Osteocyte (in vitro differentiated cells): ENCODE data around the gene GOLGA6L25. TPM values are rescaled to one million over a fixed set of nuclear protein-coding genes. Genes with fewer than 3 reads are reported as not detected.
"Not testable (repeated sequence)": the region's sequence is repeated elsewhere in the genome, so short reads cannot be mapped to it uniquely, and the experiment has no call there.

ENCODE experiments used
- DNase-seq: peaks from one replicate; pipeline ENCODE4 v3.0.0; 2021; ENCODE audit warnings: mixed read lengths; ENCODE audit not compliant: unreplicated experiment; ENCODE audit errors: extremely low spot score
- H3K27ac Mint-ChIP-seq: one replicate; pipeline ENCODE4 v1.8.0; 2021; ENCODE audit warnings: mild to moderate bottlenecking, mixed read lengths; ENCODE audit not compliant: unreplicated experiment
- H3K27me3 Mint-ChIP-seq: one replicate; pipeline ENCODE4 v1.8.0; 2021; ENCODE audit warnings: mixed read lengths; ENCODE audit not compliant: unreplicated experiment
- H3K36me3 Mint-ChIP-seq: one replicate; pipeline ENCODE4 v1.8.0; 2021; ENCODE audit warnings: mixed read lengths; ENCODE audit not compliant: unreplicated experiment
- H3K4me1 Mint-ChIP-seq: one replicate; pipeline ENCODE4 v1.8.0; 2021; ENCODE audit warnings: mixed read lengths; ENCODE audit not compliant: unreplicated experiment
- H3K4me3 Mint-ChIP-seq: one replicate; pipeline ENCODE4 v1.8.0; 2021; ENCODE audit warnings: mild to moderate bottlenecking, moderate library complexity, mixed read lengths; ENCODE audit not compliant: unreplicated experiment
- H3K9me3 Mint-ChIP-seq: one replicate; pipeline ENCODE4 v1.8.0; 2021; ENCODE audit warnings: mixed read lengths; ENCODE audit not compliant: unreplicated experiment
- long read RNA-seq: library from polyadenylated mRNA; unstranded; transcript quantifications from one replicate; pipeline ENCODE4 v2.0.0, GENCODE V29; 2021
- total RNA-seq: library from RNA; stranded (reverse); gene quantifications from 2 replicates; pipeline ENCODE4 v1.2.1, GENCODE V29; 2021

Gene GOLGA6L25, protein sequence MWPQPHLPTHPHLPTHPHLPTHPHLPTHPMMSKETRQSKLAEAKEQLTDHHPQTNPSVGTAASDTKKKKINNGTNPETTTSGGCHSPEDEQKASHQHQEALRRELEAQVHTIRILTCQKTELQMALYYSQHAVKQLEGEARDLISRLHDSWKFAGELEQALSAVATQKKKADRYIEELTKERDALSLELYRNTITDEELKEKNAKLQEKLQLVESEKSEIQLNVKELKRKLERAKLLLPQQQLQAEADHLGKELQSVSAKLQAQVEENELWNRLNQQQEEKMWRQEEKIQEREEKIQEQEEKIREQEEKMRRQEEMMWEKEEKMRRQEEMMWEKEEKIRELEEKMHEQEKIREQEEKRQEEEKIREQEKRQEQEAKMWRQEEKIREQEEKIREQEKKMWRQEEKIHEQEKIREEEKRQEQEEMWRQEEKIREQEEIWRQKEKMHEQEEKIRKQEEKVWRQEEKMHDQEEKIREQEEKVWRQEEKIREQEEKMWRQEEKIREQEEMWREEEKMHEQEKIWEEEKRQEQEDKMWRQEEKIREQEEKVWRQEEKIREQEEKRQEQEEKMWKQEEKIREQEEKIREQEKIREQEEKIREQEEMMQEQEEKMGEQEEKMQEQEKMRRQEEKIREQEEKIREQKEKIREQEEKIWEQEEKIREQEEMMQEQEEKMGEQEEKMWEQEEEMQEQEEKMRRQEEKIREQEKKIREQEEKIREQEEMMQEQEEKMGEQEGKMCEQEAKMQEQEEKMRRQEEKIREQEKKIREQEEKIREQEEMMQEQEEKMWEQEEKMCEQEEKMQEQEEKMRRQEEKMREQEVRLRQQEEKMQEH
- total RNA-seq, result not detected in 2 replicates
- long read RNA-seq, result 0 reads

DNA sequence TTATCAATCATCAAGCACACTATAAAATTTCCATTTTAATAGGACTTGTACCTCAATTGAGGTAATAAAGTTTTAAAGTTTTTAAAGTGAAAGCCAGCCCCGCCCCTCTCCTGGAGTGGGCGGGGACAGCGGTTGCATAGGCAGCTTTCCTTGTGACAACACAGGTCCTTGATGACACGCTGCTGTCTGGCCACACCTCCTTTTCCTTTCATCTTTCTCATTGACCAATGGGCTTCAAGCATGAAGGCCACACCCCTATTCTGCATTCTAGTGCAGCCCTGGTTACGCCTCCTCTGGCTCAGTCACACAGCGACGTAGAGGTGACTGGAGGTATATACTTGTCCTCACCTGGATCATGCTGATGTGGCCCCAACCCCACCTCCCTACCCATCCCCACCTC, at the start of gene GOLGA6L25:
TSS of gene GOLGA6L25 (plus strand) at position 301 of the 400 bp plus-strand sequence. CDS start at position 362, 61 bp downstream.
- not testable (repeated sequence) for H3K9me3 Mint-ChIP-seq, H3K36me3 Mint-ChIP-seq, DNase-seq, H3K4me3 Mint-ChIP-seq, H3K4me1 Mint-ChIP-seq, H3K27ac Mint-ChIP-seq, H3K27me3 Mint-ChIP-seq

DNA sequence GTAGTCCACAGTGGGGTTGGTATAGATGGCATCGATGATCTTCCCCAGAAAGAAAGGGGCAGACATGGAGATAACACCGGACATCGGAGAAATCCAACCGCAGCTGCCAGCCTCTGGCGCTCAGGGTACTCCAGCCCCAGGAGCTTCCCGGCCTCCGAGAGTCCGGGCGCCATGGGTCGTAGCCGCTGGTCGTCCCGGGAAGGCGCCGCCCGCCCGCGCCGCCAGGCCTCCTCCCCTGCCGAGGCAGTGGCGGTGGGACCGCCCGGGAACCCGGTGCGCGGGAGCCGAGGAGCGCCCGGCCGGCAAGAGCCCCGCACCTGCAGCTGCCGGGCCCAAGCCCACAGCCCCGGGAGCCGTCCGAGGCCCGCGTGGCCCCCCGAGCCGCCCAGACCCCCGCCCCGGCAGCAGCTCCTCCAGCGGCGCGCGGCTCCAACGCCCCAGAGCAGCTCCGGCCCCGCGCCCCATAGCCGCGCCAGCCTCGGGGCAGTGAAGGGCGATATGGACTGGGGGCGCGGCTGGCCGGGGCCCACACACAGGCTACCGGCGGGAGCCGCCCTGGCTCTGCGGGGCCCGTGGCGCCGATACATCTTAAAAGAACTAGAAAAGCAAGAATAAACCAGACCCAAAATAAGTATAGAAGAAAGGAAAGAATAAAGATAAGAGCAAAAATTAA, 45.0 kb upstream of the GOLGA6L25 start:
- not testable (repeated sequence) for H3K4me3 Mint-ChIP-seq, DNase-seq, H3K27ac Mint-ChIP-seq, H3K27me3 Mint-ChIP-seq, H3K36me3 Mint-ChIP-seq, H3K9me3 Mint-ChIP-seq, H3K4me1 Mint-ChIP-seq

DNA sequence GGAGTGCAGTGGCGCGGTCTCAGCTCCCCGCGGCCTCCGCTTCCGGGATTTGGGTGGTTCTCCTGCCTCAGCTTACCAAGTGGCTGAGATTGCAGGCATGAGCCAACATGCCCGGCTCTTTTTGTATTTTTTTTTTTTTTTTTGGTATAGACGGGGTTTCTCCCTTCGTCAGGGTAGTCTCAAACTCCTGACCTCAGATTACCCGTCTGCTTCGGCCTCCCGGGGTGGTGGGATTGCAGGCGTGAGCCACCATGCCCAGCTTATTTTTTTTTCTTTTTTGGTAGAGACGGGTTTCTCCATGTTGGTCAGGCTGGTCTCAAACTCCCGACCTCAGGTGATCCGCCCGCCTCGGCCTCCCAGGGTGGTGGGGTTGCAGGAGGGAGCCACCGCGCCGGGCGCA, 39.2 kb upstream of the GOLGA6L25 start:
- H3K36me3 Mint-ChIP-seq, H3K27me3 Mint-ChIP-seq, H3K27ac Mint-ChIP-seq, H3K9me3 Mint-ChIP-seq, H3K4me1 Mint-ChIP-seq, H3K4me3 Mint-ChIP-seq, DNase-seq: not testable (repeated sequence)

GRCh38 chr15:28515208-28515607, 38.2 kb upstream of the GOLGA6L25 start:
- DNase-seq, H3K36me3 Mint-ChIP-seq, H3K27me3 Mint-ChIP-seq, H3K27ac Mint-ChIP-seq, H3K4me3 Mint-ChIP-seq, H3K4me1 Mint-ChIP-seq, H3K9me3 Mint-ChIP-seq: not testable (repeated sequence)

DNA sequence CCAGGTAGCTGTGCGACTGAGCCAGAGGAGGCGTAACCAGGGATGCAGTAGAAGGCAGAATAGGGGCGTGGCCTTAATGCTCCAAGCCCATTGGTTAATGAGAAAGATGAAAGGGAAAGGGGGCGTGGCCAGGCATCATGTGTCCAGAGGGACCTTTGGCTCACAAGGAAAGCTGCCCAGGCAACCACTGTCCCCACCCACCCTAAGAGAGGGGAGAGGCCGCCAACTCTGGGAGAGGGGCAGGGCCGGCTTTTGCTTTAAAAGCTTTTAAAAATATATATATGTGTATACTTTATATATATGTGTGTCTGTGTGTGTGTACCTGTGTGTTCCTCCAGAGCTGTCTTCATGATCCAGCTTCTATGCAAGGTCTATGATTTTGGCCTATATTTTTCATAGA, 20.4 kb upstream of the GOLGA6L25 start, which contains the start of gene GOLGA8G:
TSS of gene GOLGA8G (minus strand) at position 18 of the 400 bp plus-strand sequence. CDS start 62 bp downstream, outside the sequence.
- not testable (repeated sequence) for H3K27ac Mint-ChIP-seq, H3K4me3 Mint-ChIP-seq, H3K27me3 Mint-ChIP-seq, DNase-seq, H3K36me3 Mint-ChIP-seq, H3K4me1 Mint-ChIP-seq, H3K9me3 Mint-ChIP-seq

GRCh38 chr15:28573351-28573750, 20.0 kb downstream of the GOLGA6L25 start:
- H3K9me3 Mint-ChIP-seq, H3K4me3 Mint-ChIP-seq, H3K36me3 Mint-ChIP-seq, H3K4me1 Mint-ChIP-seq, DNase-seq, H3K27me3 Mint-ChIP-seq, H3K27ac Mint-ChIP-seq: not testable (repeated sequence)

DNA sequence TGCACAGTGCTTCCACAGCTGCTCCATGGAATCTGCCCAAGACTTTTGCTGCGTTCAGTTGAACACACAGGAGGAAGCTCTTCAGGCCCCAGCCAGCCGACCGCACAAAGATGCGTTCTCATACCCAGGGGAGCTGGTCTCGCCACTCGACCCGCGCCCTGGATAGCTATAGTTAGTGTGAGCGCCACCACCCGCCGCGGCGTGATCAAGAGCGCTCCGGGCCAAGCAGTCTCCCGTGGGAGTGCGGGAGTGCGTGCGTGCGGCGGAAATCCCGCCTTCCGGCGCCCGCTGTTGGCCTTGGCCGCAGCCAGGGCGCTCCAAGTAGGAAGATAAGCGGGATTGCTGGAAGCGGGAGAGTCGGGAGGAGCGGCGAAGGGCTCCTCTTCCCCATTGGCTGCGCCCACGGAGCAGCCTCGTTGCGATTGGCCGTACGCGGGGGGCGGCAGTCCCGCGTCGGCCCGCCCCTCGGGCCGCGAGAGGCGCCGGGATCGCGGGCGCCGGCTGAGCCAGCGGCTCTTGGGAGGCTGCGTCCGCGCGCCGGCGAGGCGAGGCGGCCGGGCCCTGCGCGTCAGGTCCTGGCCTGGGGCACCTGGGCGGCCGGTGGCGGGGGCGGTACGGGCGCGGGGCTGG, 35.7 kb downstream of the GOLGA6L25 start:
- not testable (repeated sequence) for H3K27me3 Mint-ChIP-seq, H3K4me1 Mint-ChIP-seq, H3K9me3 Mint-ChIP-seq, H3K27ac Mint-ChIP-seq, DNase-seq, H3K4me3 Mint-ChIP-seq, H3K36me3 Mint-ChIP-seq

GRCh38 chr15:28589769-28590168, 36.4 kb downstream of the GOLGA6L25 start:
- Mint-ChIP-seq H3K4me3 (peak overlapping the region; percentile 91), H3K27ac (peak overlapping the region; percentile 91)
- H3K9me3 Mint-ChIP-seq, H3K36me3 Mint-ChIP-seq, H3K4me1 Mint-ChIP-seq, H3K27me3 Mint-ChIP-seq, DNase-seq: not testable (repeated sequence)

GRCh38 chr15:28592395-28592794, 39.0 kb downstream of the GOLGA6L25 start:
- H3K4me1 Mint-ChIP-seq, H3K4me3 Mint-ChIP-seq, H3K27me3 Mint-ChIP-seq, H3K9me3 Mint-ChIP-seq, H3K27ac Mint-ChIP-seq, H3K36me3 Mint-ChIP-seq, DNase-seq: not testable (repeated sequence)

- not testable (repeated sequence) for H3K9me3 Mint-ChIP-seq, H3K36me3 Mint-ChIP-seq, H3K4me3 Mint-ChIP-seq, H3K27me3 Mint-ChIP-seq, H3K27ac Mint-ChIP-seq, H3K4me1 Mint-ChIP-seq, DNase-seq
These were observed 40.2 kb downstream of the GOLGA6L25 start for GRCh38 chr15:28593424-28594129.

GRCh38 chr15:28597471-28597870, 44.1 kb downstream of the GOLGA6L25 start:
- H3K4me3 Mint-ChIP-seq, H3K4me1 Mint-ChIP-seq, H3K9me3 Mint-ChIP-seq, H3K27ac Mint-ChIP-seq, DNase-seq, H3K27me3 Mint-ChIP-seq, H3K36me3 Mint-ChIP-seq: not testable (repeated sequence)
